ENCODE measurements around the gene CBX8.

GRCh38 chr17:79812353-79813258 lies 15.7 kb upstream of the CBX8 start:
- TF ChIP-seq MAX (IDR thresholded peaks at IDR 0.05) (no peak), REST (IDR thresholded peaks at IDR 0.05) (no peak), MYC (IDR thresholded peaks at IDR 0.05; ENCODE audit: borderline replicate concordance, low read length) (no peak), CTCF (IDR thresholded peaks at IDR 0.05) (no peak), EP300 (IDR thresholded peaks at IDR 0.05) (no peak), CEBPB (IDR thresholded peaks at IDR 0.05) (no peak), RAD21 (conservative IDR thresholded peaks at IDR 0.05 in 1 of 2, IDR thresholded peaks at IDR 0.05 in 1 of 2) (no peak), BHLHE40 (IDR thresholded peaks at IDR 0.05; ENCODE audit: low read depth, low read length) (no peak)
